HG03432 (cell line): ENCODE data around the gene IQSEC1.

Experiments
- ATAC-seq: cut with Tn5 transposase; IDR thresholded peaks from one replicate; pipeline ENCODE4 v1.9.1; 2021; ENCODE audit warnings: mild to moderate bottlenecking, moderate library complexity; ENCODE audit not compliant: unreplicated experiment

IQSEC1 gene

GRCh38 chr3:13051066-13051465 is 22.2 kb downstream of the IQSEC1 start:
- ATAC-seq, result no peak

- no peak for ATAC-seq
Observed at GRCh38 chr3:13050446-13050845, 22.8 kb downstream of the IQSEC1 start.

GRCh38 chr3:13049400-13049799 is 23.8 kb downstream of the IQSEC1 start:
- ATAC-seq, result no peak

- ATAC-seq, result no peak
Observed at GRCh38 chr3:13047296-13048165, 25.7 kb downstream of the IQSEC1 start.

- peak; percentile 39 for ATAC-seq
Observed at GRCh38 chr3:13046569-13047274, 26.5 kb downstream of the IQSEC1 start.

- peak; percentile 88 for ATAC-seq
Observed at GRCh38 chr3:13045904-13046568, 27.2 kb downstream of the IQSEC1 start.

GRCh38 chr3:13045241-13045903 is 27.9 kb downstream of the IQSEC1 start:
- ATAC-seq, result peak; percentile 3

- ATAC-seq, result no peak
Observed at GRCh38 chr3:13044496-13045240, 28.6 kb downstream of the IQSEC1 start.

- ATAC-seq, result no peak
Observed at GRCh38 chr3:13043656-13044055, 29.6 kb downstream of the IQSEC1 start.

- ATAC-seq, result no peak
Observed at GRCh38 chr3:13042715-13043271, 30.4 kb downstream of the IQSEC1 start.

GRCh38 chr3:13042127-13042701 is 31.0 kb downstream of the IQSEC1 start:
- no peak for ATAC-seq

GRCh38 chr3:13041113-13041776 is 32.0 kb downstream of the IQSEC1 start:
- ATAC-seq, result no peak

- ATAC-seq, result peak; percentile 90
Observed at GRCh38 chr3:13040361-13041074, 32.7 kb downstream of the IQSEC1 start.

- ATAC-seq, result no peak
Observed at GRCh38 chr3:13039213-13039896, 33.9 kb downstream of the IQSEC1 start.

- ATAC-seq, result no peak
Observed at GRCh38 chr3:13037458-13038117, 35.6 kb downstream of the IQSEC1 start.

GRCh38 chr3:13034861-13035260 is 38.4 kb downstream of the IQSEC1 start:
- no peak for ATAC-seq

GRCh38 chr3:13034109-13034800 is 39.0 kb downstream of the IQSEC1 start:
- no peak for ATAC-seq
